Testis (tissue), 3 donors: Measurements from ENCODE around the gene SLC12A3. TPM values are rescaled to one million over a fixed set of nuclear protein-coding genes. Genes with fewer than 3 reads are reported as not detected.

Experiments used
- DNase-seq: peaks from one replicate; pipeline ENCODE4 v3.0.0-alpha.2; 2019
- H3K27ac ChIP-seq, 2 donors: fragments of 200-600 bp; sonication (generic); one replicate each; pipeline ENCODE4 v1.5.1; 2019
- H3K27me3 ChIP-seq: fragments of 200-600 bp; sonication (generic); one replicate; pipeline ENCODE4 v1.5.1; 2019
- H3K36me3 ChIP-seq: fragments of 200-600 bp; sonication (generic); one replicate; pipeline ENCODE4 v1.5.1; 2017; ENCODE audit warnings: low read depth; ENCODE audit errors: missing control alignments
- H3K4me1 ChIP-seq: fragments of 200-600 bp; sonication (generic); one replicate; pipeline ENCODE4 v1.5.1; 2019
- H3K4me3 ChIP-seq, 2 donors: fragments of 200-600 bp; sonication (generic); one replicate each; pipeline ENCODE4 v1.5.1; 2017 to 2019
- H3K9me3 ChIP-seq: fragments of 200-600 bp; sonication (generic); one replicate; pipeline ENCODE4 v1.5.1; 2017
- POLR2A ChIP-seq: fragments of 450-650 bp; IDR thresholded peaks from one replicate; pipeline ENCODE4 v1.6.1; 2017; ENCODE audit warnings: antibody characterized with exemption, mild to moderate bottlenecking, moderate library complexity
- WGBS, 2 donors: methylation state at CpG; one replicate each; pipeline ENCODE4 v1.1.5; 2018; 5-methylcytosine and 5-hydroxymethylcytosine counted together
- intact Hi-C: fragments of 100-400 bp; cut with DNase I; formaldehyde crosslinking; loops from one replicate; pipeline ENCODE4 v1.15.1; 2023; ENCODE audit warnings: low total_unique reads
- polyA plus RNA-seq: library from polyadenylated mRNA; stranded (reverse); fragments of 350-450 nt; fragmentation: Illumina TruSeq; extraction: RNeasy Lipid Tissue Mini Kit (QIAGEN cat#74804); gene quantifications from one replicate; pipeline ENCODE4 v1.2.3, GENCODE V29; 2014; ENCODE audit warnings: low read depth, low replicate concordance; ENCODE audit not compliant: insufficient read depth
- total RNA-seq, 2 donors: library from RNA; depleted of rRNA; stranded (reverse); fragments of >200 nt; gene quantifications; one replicate each; pipeline ENCODE4 v1.2.3, GENCODE V29; 2016
- TF ChIP-seq, protein P1 (sequence below), 3 experiments: fragments of 450-650 bp in 2 of 3; fragments of 200-600 bp in 1 of 3; sonication (generic) in 1 of 3; IDR thresholded peaks; one replicate each; pipeline ENCODE4 v1.5.1; 2016 to 2019; ENCODE audit warnings: antibody characterized with exemption in 3 of 3, mild to moderate bottlenecking in 2 of 3, moderate library complexity in 1 of 3

Gene SLC12A3
- total and polyA plus RNA-seq, 3 donors from 2014 or later: 0.16 to 1.1 (median 0.16) TPM

- peak; percentile 25 for DNase-seq
- Histone ChIP-seq H3K36me3 (no peaks in the 10 kb centered on the region), H3K27ac (peak overlapping the region in 1 of 2 donors; percentile 30), H3K9me3 (no peaks in the 10 kb centered on the region), H3K27me3 (no peaks in the 10 kb centered on the region), H3K4me1 (peaks cover 5% of the 10 kb centered on the region), H3K4me3 (no peak overlapping the region)
- WGBS, 2 donors: 71 to 84% methylated on average over 12 of the region's 12 CpGs
- TF ChIP-seq, protein P1, sequence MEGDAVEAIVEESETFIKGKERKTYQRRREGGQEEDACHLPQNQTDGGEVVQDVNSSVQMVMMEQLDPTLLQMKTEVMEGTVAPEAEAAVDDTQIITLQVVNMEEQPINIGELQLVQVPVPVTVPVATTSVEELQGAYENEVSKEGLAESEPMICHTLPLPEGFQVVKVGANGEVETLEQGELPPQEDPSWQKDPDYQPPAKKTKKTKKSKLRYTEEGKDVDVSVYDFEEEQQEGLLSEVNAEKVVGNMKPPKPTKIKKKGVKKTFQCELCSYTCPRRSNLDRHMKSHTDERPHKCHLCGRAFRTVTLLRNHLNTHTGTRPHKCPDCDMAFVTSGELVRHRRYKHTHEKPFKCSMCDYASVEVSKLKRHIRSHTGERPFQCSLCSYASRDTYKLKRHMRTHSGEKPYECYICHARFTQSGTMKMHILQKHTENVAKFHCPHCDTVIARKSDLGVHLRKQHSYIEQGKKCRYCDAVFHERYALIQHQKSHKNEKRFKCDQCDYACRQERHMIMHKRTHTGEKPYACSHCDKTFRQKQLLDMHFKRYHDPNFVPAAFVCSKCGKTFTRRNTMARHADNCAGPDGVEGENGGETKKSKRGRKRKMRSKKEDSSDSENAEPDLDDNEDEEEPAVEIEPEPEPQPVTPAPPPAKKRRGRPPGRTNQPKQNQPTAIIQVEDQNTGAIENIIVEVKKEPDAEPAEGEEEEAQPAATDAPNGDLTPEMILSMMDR (IDR thresholded peaks at IDR 0.05): no peak
- no peak for TF ChIP-seq POLR2A
- intact Hi-C loops: no loop called here
Measured at GRCh38 chr16:56910654-56911539, 45.9 kb downstream of the SLC12A3 start.

- H3K36me3 ChIP-seq: no peaks in the 10 kb centered on the region
- H3K9me3 ChIP-seq: no peaks in the 10 kb centered on the region
- peak; percentile 27 for DNase-seq
- no peak for TF ChIP-seq POLR2A
- TF ChIP-seq, protein P1 (IDR thresholded peaks at IDR 0.05): no peak
- no peaks in the 10 kb centered on the region for H3K27me3 ChIP-seq
- peaks cover 5% of the 10 kb centered on the region for H3K4me1 ChIP-seq
- no peak overlapping the region for H3K27ac ChIP-seq
- 50 to 57% methylated on average over 20 to 22 of the region's 22 CpGs for WGBS, 2 donors
- intact Hi-C loops: no loop called here
- H3K4me3 ChIP-seq: no peak overlapping the region
Measured at GRCh38 chr16:56911771-56912571, 47.0 kb downstream of the SLC12A3 start.

DNA sequence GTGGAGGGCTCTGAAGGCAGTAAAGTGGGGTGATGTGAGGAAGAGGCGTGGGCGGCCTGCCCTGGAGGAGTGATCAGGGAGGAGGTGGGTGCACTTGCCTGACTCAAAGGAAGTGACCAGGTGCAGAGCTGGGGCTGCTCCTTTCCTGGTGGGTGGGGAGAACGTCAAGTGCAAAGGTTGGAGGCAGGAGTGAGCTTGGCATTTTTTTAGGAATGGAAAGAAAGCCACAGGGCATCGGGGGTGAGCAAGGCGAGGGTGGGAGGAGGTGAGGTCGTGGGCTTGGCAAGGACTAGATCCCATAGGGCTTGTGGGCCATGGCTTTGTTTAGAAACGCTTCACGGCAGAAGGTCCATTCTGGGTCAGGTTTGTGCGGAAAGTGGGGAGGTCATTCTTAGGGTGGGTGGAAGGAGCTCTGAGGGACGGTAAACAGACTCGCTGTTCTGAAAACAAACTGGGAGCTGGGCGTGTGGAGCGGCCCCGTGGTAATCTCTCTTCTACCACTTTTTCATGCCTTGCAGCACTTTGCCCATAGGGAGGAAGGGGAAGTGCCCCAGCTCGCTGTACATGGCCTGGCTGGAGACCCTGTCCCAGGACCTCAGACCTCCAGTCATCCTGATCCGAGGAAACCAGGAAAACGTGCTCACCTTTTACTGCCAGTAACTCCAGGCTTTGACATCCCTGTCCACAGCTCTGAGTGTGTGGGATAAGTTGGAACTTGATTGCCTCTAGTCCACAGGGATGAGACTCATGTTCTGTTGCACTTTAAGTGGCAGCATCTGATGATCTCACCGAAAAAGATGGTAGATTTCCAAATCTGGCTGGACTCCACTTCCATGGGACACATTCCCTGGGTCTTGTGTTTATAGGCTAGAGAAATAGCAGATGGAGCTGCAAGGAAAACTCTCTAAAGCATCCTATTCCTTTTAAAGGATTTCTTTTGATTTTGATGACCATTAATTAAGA is 48.0 kb downstream of the SLC12A3 start:
- H3K4me3 ChIP-seq: no peak overlapping the region
- no peak overlapping the region for H3K27ac ChIP-seq
- WGBS, 2 donors: 86 to 87% methylated on average over 18 of the region's 18 CpGs
- no peak for DNase-seq
- TF ChIP-seq, protein P1 (IDR thresholded peaks at IDR 0.05): no peak
- TF ChIP-seq POLR2A: no peak
- H3K27me3 ChIP-seq: no peaks in the 10 kb centered on the region
- H3K36me3 ChIP-seq: no peaks in the 10 kb centered on the region
- intact Hi-C loops: no loop called here
- peaks cover 5% of the 10 kb centered on the region for H3K4me1 ChIP-seq
- no peaks in the 10 kb centered on the region for H3K9me3 ChIP-seq

DNA sequence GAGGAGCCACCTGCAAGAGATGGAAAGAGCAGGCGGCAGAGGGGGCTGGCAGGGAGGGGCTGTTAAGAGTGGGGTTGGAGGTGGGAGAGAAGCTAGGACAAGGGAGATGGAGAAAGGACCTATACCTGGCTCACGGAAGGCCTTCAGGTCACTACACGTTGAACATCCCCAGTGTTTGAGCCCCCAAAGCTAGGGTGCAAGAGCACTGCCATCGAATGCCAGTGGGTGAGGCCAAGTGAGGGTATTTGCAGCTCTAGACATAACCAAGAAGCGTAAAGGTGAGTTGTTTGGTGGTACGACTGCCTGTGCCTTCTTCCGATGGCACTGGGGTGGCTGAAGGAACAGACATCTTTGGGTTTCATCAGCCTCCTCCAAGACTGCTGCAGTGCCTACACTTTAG is 49.9 kb downstream of the SLC12A3 start:
- Histone ChIP-seq H3K9me3 (no peaks in the 10 kb centered on the region), H3K4me1 (peaks cover 5% of the 10 kb centered on the region), H3K27me3 (no peaks in the 10 kb centered on the region), H3K27ac (no peak overlapping the region), H3K4me3 (no peak overlapping the region), H3K36me3 (no peaks in the 10 kb centered on the region)
- TF ChIP-seq POLR2A: no peak
- DNase-seq: no peak
- 85 to 86% methylated on average over 7 of the region's 7 CpGs for WGBS, 2 donors
- intact Hi-C loops: no loop called here
